Measurements from ENCODE around the gene ALDH8A1.
"Not testable (repeated sequence)": the region's sequence is repeated elsewhere in the genome, so short reads cannot be mapped to it uniquely, and the experiment has no call there.

- TF ChIP-seq CTCF (IDR thresholded peaks at IDR 0.05; ENCODE audit: low read length); EZH2 (IDR thresholded peaks at IDR 0.05; ENCODE audit: borderline replicate concordance, low read length): not testable (repeated sequence)
These were observed 45.2 kb downstream of the ALDH8A1 start for GRCh38 chr6:134904731-134905130.
